HL-60 (cell line): ENCODE measurements around the gene PRDM15.
"Not testable (repeated sequence)": the region's sequence is repeated elsewhere in the genome, so short reads cannot be mapped to it uniquely, and the experiment has no call there.

Experiments
- CTCF ChIP-seq: IDR thresholded peaks from one replicate; pipeline ENCODE4 v1.5.1; 2011; ENCODE audit warnings: low read length, control low read depth, inconsistent platforms; ENCODE audit not compliant: insufficient read depth
- GABPA ChIP-seq: IDR thresholded peaks from 2 replicates; pipeline ENCODE4 v1.6.1; 2012; ENCODE audit warnings: low read depth
- POLR2AphosphoS5 ChIP-seq: IDR thresholded peaks from 2 replicates; pipeline ENCODE4 v1.6.1; 2012; ENCODE audit warnings: low read depth
- REST ChIP-seq: IDR thresholded peaks from 2 replicates; pipeline ENCODE4 v1.6.1; 2012; ENCODE audit warnings: low read depth; ENCODE audit not compliant: insufficient replicate concordance
- SPI1 ChIP-seq: IDR thresholded peaks from 2 replicates; pipeline ENCODE4 v1.6.1; 2012; ENCODE audit warnings: low read depth, mild to moderate bottlenecking, borderline replicate concordance

- not testable (repeated sequence) for TF ChIP-seq CTCF, POLR2AphosphoS5, SPI1, REST, GABPA
These were observed 93.9 kb downstream of the PRDM15 start for GRCh38 chr21:41785262-41785661.
